ENCODE data around the gene KRTAP10-7. TPM values are rescaled to one million over a fixed set of nuclear protein-coding genes. Genes with fewer than 3 reads are reported as not detected.
A peak's percentile ranks its signal among the peaks of the same experiment; 100 is the strongest.

KRTAP10-7 gene
- total and polyA plus RNA-seq, 2 of the 13 experiments (the other 11 are each of a cell fraction or from before 2014, with no cell fraction given), result not detected

- no TSS peak for BruUV-seq (replicated peaks)
- Histone ChIP-seq H4K20me1 (ENCODE audit: insufficient read depth, low read length) (no peaks in the 10 kb centered on the region), H3K9ac (ENCODE audit: insufficient read depth, low read depth, low read length) (no peak within 1 kb of the TSS), H2AFZ (ENCODE audit: low read length) (no peak within 1 kb of the TSS), H3K4me3 (replicated peaks in 1 of 3; ENCODE audit: insufficient read depth in 1 of 3, low read depth in 2 of 3, low read length in 3 of 3) (no peak within 1 kb of the TSS), H3K9me3 (ENCODE audit: low read length) (peaks cover 3% of the 10 kb centered on the region; the same call in 1 of the 2 replicates), H3K36me3 (replicated peaks in 1 of 2; ENCODE audit: control insufficient read depth in 1 of 2, insufficient read depth in 2 of 2, low read length in 2 of 2) (no peaks in the 10 kb centered on the region), H3K27ac (ENCODE audit: extremely low read length, insufficient read depth, low read length) (no peak within 1 kb of the TSS), H3K4me1 (ENCODE audit: insufficient read depth, low read length) (no peaks in the 10 kb centered on the region), H3K27me3 (ENCODE audit: control insufficient read depth in 1 of 2, insufficient read depth in 2 of 2, low read length in 2 of 2) (peaks cover 1 to 6% of the 10 kb centered on the region in 2 experiments; a peak in 2 of 5 replicates), H3K79me2 (ENCODE audit: insufficient read depth, low read length) (no peaks in the 10 kb centered on the region), H3K4me2 (ENCODE audit: low read depth, low read length) (no peak within 1 kb of the TSS)
- ATAC-seq (peak; percentile 31; the same call in 2 of the 3 replicates), FAIRE-seq (no peak), DNase-seq (ENCODE audit: low spot score) (no peak)
- in situ Hi-C loops (cut with HindIII; ENCODE audit: extremely low pct_ligation_motif_present, low pct_unique_long_range_greater_than_20kb), result no loop called here
- WGBS (ENCODE audit: low lambda C conversion rate), result 22% methylated on average over 7 of the region's 21 CpGs
- intact Hi-C loops (cut with micrococcal nuclease; ENCODE audit: unreplicated experiment), result loop anchor here (10.0 kb wide), 1 partner anchor 58 kb away; the partner anchor contains the start of gene KRTAP10-12
- CTCF ChIA-PET (ENCODE audit: low intra/inter-chr PET ratio, low total read pairs), result no interaction called here
- POLR2A ChIA-PET, result no interaction called here
- TF ChIP-seq AFF4 (CRISPR knock-in tag; IDR thresholded peaks at IDR 0.05) (no peak), UBTF (CRISPR knock-in tag; IDR thresholded peaks at IDR 0.05) (no peak), KDM3A (CRISPR knock-in tag; IDR thresholded peaks at IDR 0.05; ENCODE audit: low read depth) (no peak), PBX2 (CRISPR knock-in tag; IDR thresholded peaks at IDR 0.05) (no peak), ZNF512 (CRISPR knock-in tag; IDR thresholded peaks at IDR 0.05) (no peak), ZNF12 (CRISPR knock-in tag; IDR thresholded peaks at IDR 0.05) (no peak), ZNF160 (CRISPR knock-in tag; IDR thresholded peaks at IDR 0.05) (no peak), DRAP1 (CRISPR knock-in tag; IDR thresholded peaks at IDR 0.05) (no peak), ATF2 (CRISPR knock-in tag; IDR thresholded peaks at IDR 0.05) (no peak)
These were observed 36.8 kb downstream of the KRTAP10-7 start, which contains the start of gene KRTAP10-10 for GRCh38 chr21:44637018-44637850. Gene KRTAP10-10, plus strand, starts transcription at chr21:44637356. Its CDS starts 62 bp downstream, at chr21:44637418.

Measured in HepG2 (cell line).